K562 (cell line): Measurements from ENCODE around the gene ARSI. TPM values are rescaled to one million over a fixed set of nuclear protein-coding genes. Genes with fewer than 3 reads are reported as not detected.

Source experiments
- ATAC-seq: fragments of 200-7000 bp; cut with Tn5 transposase; 3 replicates; pipeline ENCODE4 v1.9.1; 2020; ENCODE audit warnings: moderate library complexity
- BruUV-seq: library from RNA; stranded (reverse); fragments of 400-500 nt; replicated peaks from 2 replicates; lab custom pipeline; 2021; lab: Mats Ljungman, UMichigan
- CTCF ChIA-PET: fragments of 300-600 bp; formaldehyde crosslinking; extraction: SDS; loops from one replicate; lab custom pipeline; 2021; ENCODE audit warnings: low intra/inter-chr PET ratio; lab: Yijun Ruan, JAX
- POLR2A ChIA-PET: fragments of 300-600, 350-650 bp; sonication (Branson Sonifier 250); formaldehyde crosslinking; extraction: SDS; loops from one replicate; lab custom pipeline; 2021; ENCODE audit warnings: antibody characterized with exemption, inconsistent platforms; lab: Yijun Ruan, JAX
- DNase-seq, 4 experiments: peaks; one replicate each; pipeline versions ENCODE4 v3.0.0 to v3.0.0-alpha.2; 2011 to 2018; ENCODE audit warnings: low spot score in 3 of 4, mixed read lengths in 3 of 4; ENCODE audit errors: extremely low read depth in 1 of 4
- FAIRE-seq: peaks from 2 replicates; lab custom pipeline; 2011; peaks lifted over from hg19 to GRCh38; lab: Jason Lieb, UNC
- H2AFZ ChIP-seq: 2 replicates; pipeline ENCODE4 v1.6.0; 2011; ENCODE audit warnings: low read depth, low read length, control low read depth, inconsistent platforms
- H3K27ac ChIP-seq: fragments of 200-600 bp; 3 replicates; pipeline ENCODE4 v1.8.0; 2011; ENCODE audit warnings: low read depth, mild to moderate bottlenecking, control low read depth, inconsistent platforms, low read length, moderate library complexity, mixed read lengths; ENCODE audit errors: extremely low read depth
- H3K27me3 ChIP-seq, 2 experiments: fragments of 300-600 bp in 1 of 2; 2 replicates in 1 of 2; 3 replicates in 1 of 2; pipeline versions ENCODE4 v1.6.0 to v1.8.0; 2011; ENCODE audit warnings: inconsistent platforms in 2 of 2, low read length in 2 of 2, mild to moderate bottlenecking in 1 of 2, mixed read lengths in 1 of 2, moderate library complexity in 1 of 2; ENCODE audit not compliant: control insufficient read depth in 2 of 2, insufficient read depth in 2 of 2
- H3K36me3 ChIP-seq: fragments of 300-600 bp; 3 replicates; pipeline ENCODE4 v1.8.0; 2011; ENCODE audit warnings: mild to moderate bottlenecking, low read length, inconsistent platforms; ENCODE audit not compliant: control insufficient read depth, insufficient read depth
- H3K4me1 ChIP-seq, 2 experiments: fragments of 200-600 bp in 1 of 2; replicated peaks in 1 of 2; 2 replicates in 1 of 2; 3 replicates in 1 of 2; pipeline versions ENCODE4 v1.5.1 to v1.8.0; 2011; ENCODE audit warnings: inconsistent platforms in 2 of 2, low read length in 2 of 2, mild to moderate bottlenecking in 1 of 2, mixed read lengths in 1 of 2, moderate library complexity in 1 of 2; ENCODE audit not compliant: control insufficient read depth in 2 of 2, insufficient read depth in 2 of 2
- H3K4me2 ChIP-seq: 2 replicates; pipeline ENCODE4 v1.6.1; 2011; ENCODE audit warnings: low read length, control low read depth, inconsistent platforms, mixed read lengths; ENCODE audit not compliant: insufficient read depth
- H3K4me3 ChIP-seq: fragments of 200-600 bp; sonication (generic), shearing (Covaris generic); 2 replicates; pipeline ENCODE4 v1.5.1; 2016; ENCODE audit warnings: control low read depth, inconsistent platforms
- H3K79me2 ChIP-seq: fragments of 200-600 bp; 3 replicates; pipeline ENCODE4 v1.8.0; 2011; ENCODE audit warnings: low read length, inconsistent platforms; ENCODE audit not compliant: control insufficient read depth, insufficient read depth
- H3K9ac ChIP-seq, 2 experiments: 2 replicates each; pipeline versions ENCODE4 v1.6.0 to v1.6.1; 2011; ENCODE audit warnings: low read depth in 2 of 2, low read length in 2 of 2, control low read depth in 1 of 2, inconsistent platforms in 1 of 2, mild to moderate bottlenecking in 1 of 2, mixed read lengths in 1 of 2; ENCODE audit not compliant: insufficient read depth in 1 of 2
- H3K9me1 ChIP-seq: one replicate; pipeline ENCODE4 v1.6.0; 2011; ENCODE audit warnings: inconsistent platforms, mild to moderate bottlenecking, low read length, moderate library complexity; ENCODE audit not compliant: control insufficient read depth, insufficient read depth
- H3K9me3 ChIP-seq: replicated peaks from 2 replicates; pipeline ENCODE4 v1.5.1; 2011; ENCODE audit warnings: low read depth, low read length, inconsistent platforms; ENCODE audit not compliant: control insufficient read depth, insufficient read depth
- H4K20me1 ChIP-seq: replicated peaks from 2 replicates; pipeline ENCODE4 v1.6.1; 2011; ENCODE audit warnings: low read length, inconsistent platforms, mixed read lengths; ENCODE audit not compliant: control insufficient read depth, insufficient read depth
- CSDE1 ChIP-seq, 2 experiments: fragments of 450-650 bp; IDR thresholded peaks; 2 replicates each; pipeline ENCODE4 v1.6.1; 2016; ENCODE audit warnings: mild to moderate bottlenecking in 1 of 2
- ELF2 ChIP-seq: fragments of 250-450 bp; sonication (Bioruptor Pico); IDR thresholded peaks from 2 replicates; pipeline ENCODE4 v1.5.0; 2021; ENCODE audit warnings: mild to moderate bottlenecking
- KDM4B ChIP-seq, 2 experiments: fragments of 450-650 bp in 1 of 2; sonication (generic) in 1 of 2; IDR thresholded peaks; 2 replicates each; pipeline ENCODE4 v1.6.1; 2016 to 2017; ENCODE audit warnings: borderline replicate concordance in 2 of 2, antibody characterized with exemption in 1 of 2, low read depth in 1 of 2, mild to moderate bottlenecking in 1 of 2
- KDM5B ChIP-seq: fragments of 200-600 bp; sonication (generic); IDR thresholded peaks from 2 replicates; pipeline ENCODE4 v1.6.1; 2012; ENCODE audit warnings: low read depth, mild to moderate bottlenecking, moderate library complexity, low read length, control low read depth, inconsistent platforms; ENCODE audit not compliant: insufficient replicate concordance
- TBL1XR1 ChIP-seq, 2 experiments: IDR thresholded peaks; 2 replicates each; pipeline ENCODE4 v1.6.1; 2012; ENCODE audit warnings: improper control_type of control experiment in 2 of 2, low read length in 2 of 2, mild to moderate bottlenecking in 1 of 2
- TCF7 ChIP-seq: sonication (generic); IDR thresholded peaks from 2 replicates; pipeline ENCODE4 v1.6.1; 2016; ENCODE audit warnings: antibody characterized with exemption, borderline replicate concordance
- WGBS: fragments of 100-300 bp; shearing (Covaris generic); methylation state at CpG from one replicate; pipeline ENCODE4 v1.1.6; 2016; ENCODE audit warnings: low coverage, mixed read lengths; ENCODE audit not compliant: insufficient coverage; ENCODE audit errors: missing lambda C conversion rate; 5-methylcytosine and 5-hydroxymethylcytosine counted together
- in situ Hi-C: fragments of 300-500 bp; cut with MboI; formaldehyde crosslinking; loops from 4 replicates; pipeline ENCODE4 v1.15.0; 2018; ENCODE audit warnings: inconsistent platforms, mixed read lengths
- intact Hi-C: fragments of 100-400 bp; cut with micrococcal nuclease; formaldehyde crosslinking; loops from 2 replicates; pipeline ENCODE4 v1.14.2; 2022
- polyA plus RNA-seq, 8 experiments: library from polyadenylated mRNA; depleted of rRNA in 4 of 8; stranded (reverse) in 5 of 8; unstranded in 3 of 8; fragments of >200 nt; fragmentation: Nextera tagmentation in 2 of 8; fragmentation: Illumina TruSeq in 1 of 8; extraction: Ambion mirVana in 2 of 8; extraction: Trizol in 1 of 8; gene quantifications; 2 replicates each; pipeline versions ENCODE4 v1.2.1 to v1.2.3, GENCODE V29; 2011 to 2014; ENCODE audit warnings: inconsistent platforms in 1 of 8, missing spikeins in 1 of 8
- total RNA-seq, 7 experiments: library from RNA; depleted of rRNA in 6 of 7; stranded (reverse); fragments of >200 nt in 6 of 7; fragmentation: Illumina TruSeq in 2 of 7; extraction: Trizol in 2 of 7; gene quantifications; 2 replicates each; pipeline versions ENCODE4 v1.2.1 to v1.2.3, GENCODE V29; 2011 to 2021; ENCODE audit warnings: low replicate concordance in 1 of 7
- TF ChIP-seq, protein P1 (sequence below), 2 experiments: IDR thresholded peaks; 2 replicates each; pipeline ENCODE4 v1.6.1; 2012; ENCODE audit warnings: improper control_type of control experiment in 2 of 2, low read depth in 2 of 2, low read length in 2 of 2, borderline replicate concordance in 1 of 2
- TF ChIP-seq, protein P2 (sequence below): fragments of 450-650 bp; formaldehyde crosslinking; IDR thresholded peaks from 2 replicates; pipeline ENCODE4 v1.4.0; 2022; ENCODE audit warnings: mild to moderate bottlenecking, moderate library complexity
- TF ChIP-seq, protein P3 (sequence below): fragments of 250-450 bp; sonication (Bioruptor Pico); IDR thresholded peaks from 2 replicates; pipeline ENCODE4 v1.4.0; 2020

The ARSI gene
- total and polyA plus RNA-seq, 9 of the 15 experiments (the other 6 are each of a cell fraction or from before 2014, with no cell fraction given), result 0.04 to 0.07 TPM; not detected in 7

DNA sequence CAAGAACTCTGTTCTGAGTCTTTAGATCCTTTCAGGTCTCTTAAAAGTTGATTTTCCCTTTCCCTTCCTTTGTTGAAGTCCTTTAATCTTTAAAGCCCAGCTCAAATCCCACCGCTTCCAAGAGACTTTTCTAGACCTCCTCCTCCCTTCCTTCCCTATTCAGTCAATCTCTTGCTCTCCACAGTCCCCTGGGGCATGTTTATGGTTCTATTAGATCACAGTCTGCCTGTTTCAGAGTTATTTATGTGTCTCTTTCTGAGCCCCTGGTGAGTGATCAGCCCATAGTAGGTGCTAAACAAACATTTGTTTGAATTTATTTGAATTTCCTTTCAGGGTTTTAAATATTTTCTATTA lies 7.2 kb upstream of the ARSI start (continued):
- TF ChIP-seq, protein P1, sequence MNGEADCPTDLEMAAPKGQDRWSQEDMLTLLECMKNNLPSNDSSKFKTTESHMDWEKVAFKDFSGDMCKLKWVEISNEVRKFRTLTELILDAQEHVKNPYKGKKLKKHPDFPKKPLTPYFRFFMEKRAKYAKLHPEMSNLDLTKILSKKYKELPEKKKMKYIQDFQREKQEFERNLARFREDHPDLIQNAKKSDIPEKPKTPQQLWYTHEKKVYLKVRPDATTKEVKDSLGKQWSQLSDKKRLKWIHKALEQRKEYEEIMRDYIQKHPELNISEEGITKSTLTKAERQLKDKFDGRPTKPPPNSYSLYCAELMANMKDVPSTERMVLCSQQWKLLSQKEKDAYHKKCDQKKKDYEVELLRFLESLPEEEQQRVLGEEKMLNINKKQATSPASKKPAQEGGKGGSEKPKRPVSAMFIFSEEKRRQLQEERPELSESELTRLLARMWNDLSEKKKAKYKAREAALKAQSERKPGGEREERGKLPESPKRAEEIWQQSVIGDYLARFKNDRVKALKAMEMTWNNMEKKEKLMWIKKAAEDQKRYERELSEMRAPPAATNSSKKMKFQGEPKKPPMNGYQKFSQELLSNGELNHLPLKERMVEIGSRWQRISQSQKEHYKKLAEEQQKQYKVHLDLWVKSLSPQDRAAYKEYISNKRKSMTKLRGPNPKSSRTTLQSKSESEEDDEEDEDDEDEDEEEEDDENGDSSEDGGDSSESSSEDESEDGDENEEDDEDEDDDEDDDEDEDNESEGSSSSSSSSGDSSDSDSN (IDR thresholded peaks at IDR 0.05; ENCODE audit: borderline replicate concordance in 1 of 2, low read depth in 2 of 2, low read length in 2 of 2), result no peak
- TF ChIP-seq TBL1XR1 (IDR thresholded peaks at IDR 0.05; ENCODE audit: low read length in 2 of 2) (no peak), KDM4B (IDR thresholded peaks at IDR 0.05; ENCODE audit: borderline replicate concordance in 2 of 2, low read depth in 1 of 2) (no peak)

DNA sequence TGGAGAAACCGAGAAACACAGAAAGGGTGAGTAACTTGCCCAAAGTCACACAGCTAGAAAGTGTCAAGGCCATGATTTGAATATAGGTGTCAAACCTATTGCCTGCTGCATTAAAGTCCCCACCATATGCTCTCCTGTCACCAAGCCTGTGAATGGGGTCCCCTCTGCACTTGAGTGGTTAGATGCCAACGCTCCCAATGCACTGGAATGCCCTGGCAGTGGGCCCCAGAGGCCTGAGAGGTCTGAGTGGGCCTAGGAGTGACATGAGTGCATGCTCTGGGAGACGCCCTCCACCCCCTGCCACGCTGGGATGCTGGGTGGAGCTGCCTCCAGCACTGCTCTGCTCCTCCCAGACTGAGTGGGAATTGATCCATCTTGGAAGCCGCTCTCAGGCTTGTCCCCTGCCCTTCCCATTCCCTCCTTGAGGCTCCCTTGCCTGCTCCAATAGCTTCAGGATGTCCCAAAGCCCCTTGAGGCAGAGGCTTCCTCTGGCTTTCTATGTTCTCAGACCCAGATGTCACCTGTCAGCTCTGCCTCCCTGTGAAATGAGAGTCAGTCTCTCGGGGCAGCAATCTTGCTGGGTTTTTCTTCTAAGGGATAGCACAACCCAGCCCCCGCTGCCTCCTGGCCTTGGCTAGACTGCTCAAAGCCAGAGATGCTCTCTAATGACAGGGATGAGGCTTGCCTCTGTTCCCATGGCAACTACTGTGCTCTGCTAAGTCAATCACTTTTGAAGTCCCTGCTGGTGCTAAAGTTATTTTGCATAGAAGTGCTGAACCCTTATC lies 6.6 kb upstream of the ARSI start:
- no TSS peak for BruUV-seq
- ATAC-seq, result peak; percentile 49; the same call in 1 of the 3 replicates
- Histone ChIP-seq H2AFZ (no peak overlapping the region), H3K9ac (no peak overlapping the region), H3K36me3 (no peaks in the 10 kb centered on the region), H4K20me1 (no peaks in the 10 kb centered on the region; the same call in 1 of the 2 replicates), H3K27ac (no peak overlapping the region), H3K4me3 (no peak overlapping the region), H3K4me2 (no peak overlapping the region), H3K27me3 (peaks cover 26 to 36% of the 10 kb centered on the region in 2 experiments), H3K79me2 (no peaks in the 10 kb centered on the region), H3K9me3 (no peaks in the 10 kb centered on the region), H3K9me1 (no peaks in the 10 kb centered on the region), H3K4me1 (no peaks in the 10 kb centered on the region)
- DNase-seq, result no peak
- 1% methylated on average over 7 of the region's 7 CpGs for WGBS
- in situ Hi-C loops, result no loop called here
- intact Hi-C loops, result no loop called here
- no peak for FAIRE-seq
- ChIA-PET POLR2A (interaction anchor here (0.6 to 2.9 kb wide), 6 partner anchors 8 to 30 kb away, joined by 3 to 7 read pairs (median 3); no protein-coding TSS in a partner anchor), CTCF (no interaction called here)
- TF ChIP-seq, protein P2, sequence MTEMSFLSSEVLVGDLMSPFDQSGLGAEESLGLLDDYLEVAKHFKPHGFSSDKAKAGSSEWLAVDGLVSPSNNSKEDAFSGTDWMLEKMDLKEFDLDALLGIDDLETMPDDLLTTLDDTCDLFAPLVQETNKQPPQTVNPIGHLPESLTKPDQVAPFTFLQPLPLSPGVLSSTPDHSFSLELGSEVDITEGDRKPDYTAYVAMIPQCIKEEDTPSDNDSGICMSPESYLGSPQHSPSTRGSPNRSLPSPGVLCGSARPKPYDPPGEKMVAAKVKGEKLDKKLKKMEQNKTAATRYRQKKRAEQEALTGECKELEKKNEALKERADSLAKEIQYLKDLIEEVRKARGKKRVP (CRISPR knock-in tag), result no peak
- TF ChIP-seq, protein P3, sequence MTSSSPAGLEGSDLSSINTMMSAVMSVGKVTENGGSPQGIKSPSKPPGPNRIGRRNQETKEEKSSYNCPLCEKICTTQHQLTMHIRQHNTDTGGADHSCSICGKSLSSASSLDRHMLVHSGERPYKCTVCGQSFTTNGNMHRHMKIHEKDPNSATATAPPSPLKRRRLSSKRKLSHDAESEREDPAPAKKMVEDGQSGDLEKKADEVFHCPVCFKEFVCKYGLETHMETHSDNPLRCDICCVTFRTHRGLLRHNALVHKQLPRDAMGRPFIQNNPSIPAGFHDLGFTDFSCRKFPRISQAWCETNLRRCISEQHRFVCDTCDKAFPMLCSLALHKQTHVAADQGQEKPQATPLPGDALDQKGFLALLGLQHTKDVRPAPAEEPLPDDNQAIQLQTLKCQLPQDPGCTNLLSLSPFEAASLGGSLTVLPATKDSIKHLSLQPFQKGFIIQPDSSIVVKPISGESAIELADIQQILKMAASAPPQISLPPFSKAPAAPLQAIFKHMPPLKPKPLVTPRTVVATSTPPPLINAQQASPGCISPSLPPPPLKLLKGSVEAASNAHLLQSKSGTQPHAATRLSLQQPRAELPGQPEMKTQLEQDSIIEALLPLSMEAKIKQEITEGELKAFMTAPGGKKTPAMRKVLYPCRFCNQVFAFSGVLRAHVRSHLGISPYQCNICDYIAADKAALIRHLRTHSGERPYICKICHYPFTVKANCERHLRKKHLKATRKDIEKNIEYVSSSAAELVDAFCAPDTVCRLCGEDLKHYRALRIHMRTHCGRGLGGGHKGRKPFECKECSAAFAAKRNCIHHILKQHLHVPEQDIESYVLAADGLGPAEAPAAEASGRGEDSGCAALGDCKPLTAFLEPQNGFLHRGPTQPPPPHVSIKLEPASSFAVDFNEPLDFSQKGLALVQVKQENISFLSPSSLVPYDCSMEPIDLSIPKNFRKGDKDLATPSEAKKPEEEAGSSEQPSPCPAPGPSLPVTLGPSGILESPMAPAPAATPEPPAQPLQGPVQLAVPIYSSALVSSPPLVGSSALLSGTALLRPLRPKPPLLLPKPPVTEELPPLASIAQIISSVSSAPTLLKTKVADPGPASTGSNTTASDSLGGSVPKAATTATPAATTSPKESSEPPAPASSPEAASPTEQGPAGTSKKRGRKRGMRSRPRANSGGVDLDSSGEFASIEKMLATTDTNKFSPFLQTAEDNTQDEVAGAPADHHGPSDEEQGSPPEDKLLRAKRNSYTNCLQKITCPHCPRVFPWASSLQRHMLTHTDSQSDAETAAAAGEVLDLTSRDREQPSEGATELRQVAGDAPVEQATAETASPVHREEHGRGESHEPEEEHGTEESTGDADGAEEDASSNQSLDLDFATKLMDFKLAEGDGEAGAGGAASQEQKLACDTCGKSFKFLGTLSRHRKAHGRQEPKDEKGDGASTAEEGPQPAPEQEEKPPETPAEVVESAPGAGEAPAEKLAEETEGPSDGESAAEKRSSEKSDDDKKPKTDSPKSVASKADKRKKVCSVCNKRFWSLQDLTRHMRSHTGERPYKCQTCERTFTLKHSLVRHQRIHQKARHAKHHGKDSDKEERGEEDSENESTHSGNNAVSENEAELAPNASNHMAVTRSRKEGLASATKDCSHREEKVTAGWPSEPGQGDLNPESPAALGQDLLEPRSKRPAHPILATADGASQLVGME (CRISPR knock-in tag), result no peak
- TF ChIP-seq TCF7 (no peak), CSDE1 (IDR thresholded peaks at IDR 0.05) (no peak), KDM5B (no peak), ELF2 (no peak)
